T-helper 1 cell (primary cell): ENCODE measurements around the gene SCART1.
"Not testable (repeated sequence)": the region's sequence is repeated elsewhere in the genome, so short reads cannot be mapped to it uniquely, and the experiment has no call there.

Experiments used
- DNase-seq, 5 donors: peaks; one replicate each; pipeline ENCODE4 v3.0.0-alpha.2; 2012 to 2020

The SCART1 gene

DNA sequence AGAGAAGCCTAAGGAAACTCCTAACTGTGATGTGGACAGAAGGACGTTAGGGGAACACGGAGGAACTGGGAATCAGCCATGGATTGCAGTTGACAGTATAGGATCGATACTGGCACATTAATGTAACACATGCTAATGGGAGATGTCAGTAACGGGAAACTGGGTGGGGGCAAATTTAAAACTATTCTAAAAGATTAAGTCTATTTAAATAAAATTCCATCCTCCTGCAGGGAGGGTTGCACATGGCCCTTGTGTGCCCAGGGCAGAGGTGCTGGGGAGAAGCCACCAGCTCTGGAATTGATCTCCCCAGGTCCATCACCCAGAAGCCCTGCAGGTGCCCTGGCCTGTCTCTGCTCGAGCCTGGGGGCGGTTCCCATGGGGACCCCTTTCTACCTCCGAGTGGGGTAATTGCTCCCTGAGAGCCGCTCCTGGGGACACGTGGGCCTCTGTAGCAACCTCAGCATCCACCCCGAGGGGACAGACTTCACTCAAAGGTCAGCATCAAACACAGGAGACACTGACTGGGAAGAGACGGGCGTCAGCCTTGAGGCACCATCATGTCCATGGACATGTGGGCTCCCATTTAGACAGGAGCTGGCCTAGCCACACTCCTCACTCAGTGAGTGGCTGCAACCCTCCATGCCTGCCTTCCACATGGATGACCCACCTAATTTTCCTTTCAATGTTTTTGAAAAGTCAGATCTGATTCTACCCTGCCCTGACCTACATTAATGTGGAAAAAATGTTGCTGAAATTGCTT, 21.1 kb downstream of the SCART1 start:
- no peak for DNase-seq

DNA sequence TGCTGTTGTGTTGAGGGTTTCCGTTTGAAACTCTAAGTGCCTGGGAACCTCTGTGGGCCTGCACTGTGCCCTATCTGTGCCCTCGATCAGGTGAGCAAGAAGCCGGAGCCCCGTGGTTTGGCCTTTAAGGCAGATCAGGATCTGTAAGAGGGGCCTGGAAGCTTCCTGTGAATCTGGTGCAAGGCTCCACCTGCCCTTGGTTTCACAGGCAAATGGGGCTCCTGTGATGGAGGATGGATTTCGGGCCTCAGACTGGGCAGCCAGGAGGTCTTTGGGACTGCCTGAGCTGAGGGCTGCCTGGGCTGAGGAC, 21.6 kb downstream of the SCART1 start:
- peak in 2 of 5 donors; percentile 11 to 18 for DNase-seq

- DNase-seq: peak in 1 of 5 donors; percentile 38
These were observed 22.3 kb downstream of the SCART1 start for GRCh38 chr10:133475821-133476640.

DNA sequence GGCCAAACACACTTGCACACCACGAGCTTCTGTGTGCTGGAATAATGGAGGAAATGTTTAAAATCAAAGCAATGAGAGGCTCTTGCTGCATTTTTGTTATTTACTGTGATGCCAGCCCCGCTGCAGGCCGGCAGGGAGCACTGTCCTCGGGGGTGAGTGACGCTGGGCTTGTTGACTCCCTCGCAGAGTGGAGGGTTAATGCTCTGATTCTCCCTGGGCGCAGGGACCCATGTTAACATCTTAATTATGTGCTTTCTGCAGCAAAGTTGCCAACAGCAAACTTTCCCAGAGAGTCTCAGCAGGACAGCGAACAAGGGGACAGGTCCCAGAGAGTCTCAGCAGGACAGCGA, 22.9 kb downstream of the SCART1 start:
- DNase-seq: no peak

- no peak for DNase-seq
These were observed 27.4 kb downstream of the SCART1 start for GRCh38 chr10:133481086-133481643.

- DNase-seq: no peak
These were observed 27.9 kb downstream of the SCART1 start for GRCh38 chr10:133481657-133482056.

- no peak for DNase-seq
These were observed 31.1 kb downstream of the SCART1 start for GRCh38 chr10:133484818-133485217.

GRCh38 chr10:133487085-133487484, 33.3 kb downstream of the SCART1 start:
- no peak for DNase-seq

GRCh38 chr10:133488354-133488753, 34.6 kb downstream of the SCART1 start:
- DNase-seq: no peak

- no peak for DNase-seq
These were observed 36.3 kb downstream of the SCART1 start for GRCh38 chr10:133489816-133490588.

GRCh38 chr10:133493562-133493961, 39.8 kb downstream of the SCART1 start:
- not testable (repeated sequence) for DNase-seq

DNA sequence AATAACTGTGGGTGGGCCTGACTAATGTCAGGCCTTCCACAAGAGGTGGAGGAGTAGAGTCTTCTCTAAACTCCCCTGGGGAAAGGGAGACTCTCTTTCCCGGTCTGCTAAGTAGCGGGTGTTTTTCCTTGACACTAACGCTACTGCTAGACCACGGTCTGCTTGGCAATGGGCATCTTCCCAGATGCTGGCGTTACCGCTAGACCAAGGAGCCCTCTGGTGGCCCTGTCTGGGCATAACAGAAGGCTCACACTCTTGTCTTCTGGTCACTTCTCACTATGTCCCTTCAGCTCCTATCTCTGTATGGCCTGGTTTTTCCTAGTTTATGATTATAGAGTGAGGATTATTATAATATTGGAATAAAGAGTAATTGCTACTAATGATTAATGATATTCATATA, 43.6 kb downstream of the SCART1 start:
- DNase-seq: not testable (repeated sequence)

- DNase-seq: not testable (repeated sequence)
These were observed 45.4 kb downstream of the SCART1 start for GRCh38 chr10:133499176-133499575.

- not testable (repeated sequence) for DNase-seq
These were observed 47.2 kb downstream of the SCART1 start for GRCh38 chr10:133500897-133501296.

DNA sequence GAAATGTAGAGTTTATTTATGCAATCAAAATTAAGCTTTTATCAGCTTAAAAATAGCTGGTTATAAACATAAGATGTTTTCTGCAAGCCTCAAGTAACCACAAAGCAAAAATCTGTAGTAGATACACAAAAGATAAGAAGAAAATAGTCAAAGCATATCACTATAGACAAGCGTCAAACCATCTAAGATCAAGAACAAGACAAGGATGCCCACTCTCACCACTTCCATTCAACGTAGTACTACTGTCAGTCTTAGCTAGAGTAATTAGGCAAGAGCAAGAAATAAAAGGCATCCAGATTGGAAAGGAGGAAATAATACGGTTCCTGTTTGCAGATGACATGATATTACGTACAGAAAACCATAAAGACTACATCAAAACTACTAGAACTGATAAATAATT, 56.0 kb downstream of the SCART1 start:
- no peak for DNase-seq

DNA sequence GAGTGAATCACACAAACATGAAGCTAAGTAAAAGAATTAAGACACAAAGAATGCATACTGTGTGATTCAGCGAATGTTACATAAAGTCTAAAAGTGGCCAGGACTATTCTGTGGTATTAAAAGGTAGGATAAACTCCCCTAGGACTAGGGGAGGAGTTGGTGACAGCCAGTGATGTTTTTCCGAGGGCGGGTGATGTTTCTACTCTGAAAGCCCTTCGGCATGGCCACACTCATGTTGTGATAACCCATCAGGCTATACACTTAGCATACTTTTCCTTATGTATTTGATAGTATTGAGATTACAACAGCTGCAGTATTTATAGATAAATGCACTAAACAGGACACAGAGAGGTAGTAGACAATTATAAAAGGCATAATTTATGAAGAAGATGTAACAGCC, 57.7 kb downstream of the SCART1 start:
- no peak for DNase-seq

GRCh38 chr10:133511907-133512528, 58.3 kb downstream of the SCART1 start:
- no peak for DNase-seq

- DNase-seq: no peak
These were observed 61.7 kb downstream of the SCART1 start for GRCh38 chr10:133515471-133515870.

DNA sequence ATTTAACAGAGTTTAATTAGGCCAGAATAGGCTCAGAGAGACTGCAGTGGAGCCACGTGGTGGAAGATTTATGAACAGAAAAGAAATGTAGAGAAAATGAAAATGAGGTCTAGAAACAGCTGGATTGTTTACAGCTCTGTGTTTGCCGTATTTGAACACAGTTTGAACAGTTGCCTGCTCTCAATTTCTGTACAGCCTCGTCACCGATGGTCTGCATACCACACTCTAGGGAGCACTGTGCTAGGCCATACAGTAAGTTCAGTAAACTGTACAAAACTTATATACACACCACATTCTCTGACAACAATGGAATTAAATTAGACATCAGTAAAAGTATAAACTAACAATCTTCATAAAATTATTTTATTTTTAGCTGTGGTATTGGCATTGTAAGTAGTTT, 62.3 kb downstream of the SCART1 start:
- DNase-seq: no peak

DNA sequence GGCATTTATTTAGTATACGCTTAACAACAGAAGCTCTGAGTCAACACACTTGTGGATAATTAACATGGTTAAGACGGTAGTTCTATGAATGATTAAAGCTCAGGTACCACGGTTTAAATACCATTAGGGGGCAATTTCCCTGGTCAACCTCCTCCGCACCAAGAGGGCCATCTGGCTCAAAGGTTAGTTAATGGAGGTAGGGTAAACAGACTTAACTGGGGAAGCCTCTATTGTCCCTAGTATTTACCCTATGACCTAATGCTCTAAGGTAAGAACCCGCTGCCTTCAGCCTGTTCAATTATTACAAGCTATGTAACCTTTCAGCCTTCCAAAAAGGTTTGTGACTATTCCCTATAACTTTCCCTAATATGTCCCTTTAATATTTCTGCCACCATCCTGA, 64.8 kb downstream of the SCART1 start:
- not testable (repeated sequence) for DNase-seq
